ENCODE results near the gene LPP.
A peak's percentile ranks its signal among the peaks of the same experiment; 100 is the strongest.

LPP gene

GRCh38 chr3:188246905-188247304 lies 92.9 kb downstream of the LPP start:
- DNase-seq (ENCODE audit: low spot score), result no peak

GRCh38 chr3:188248036-188248561 lies 94.1 kb downstream of the LPP start:
- no peak for DNase-seq (ENCODE audit: low spot score)

GRCh38 chr3:188253123-188253793 lies 99.3 kb downstream of the LPP start:
- DNase-seq (ENCODE audit: low spot score), result no peak

- no peak for DNase-seq (ENCODE audit: low spot score)
Observed at GRCh38 chr3:188253800-188254452, 100.0 kb downstream of the LPP start.

GRCh38 chr3:188254520-188255070 lies 100.6 kb downstream of the LPP start:
- DNase-seq (ENCODE audit: low spot score), result no peak

GRCh38 chr3:188255190-188255589 lies 101.2 kb downstream of the LPP start:
- DNase-seq (ENCODE audit: low spot score), result no peak

- DNase-seq (ENCODE audit: low spot score), result no peak
Observed at GRCh38 chr3:188256758-188257157, 102.8 kb downstream of the LPP start.

- no peak for DNase-seq (ENCODE audit: low spot score)
Observed at GRCh38 chr3:188257384-188258026, 103.5 kb downstream of the LPP start.

- DNase-seq (ENCODE audit: low spot score), result no peak
Observed at GRCh38 chr3:188259191-188259590, 105.2 kb downstream of the LPP start.

GRCh38 chr3:188259596-188259995 lies 105.6 kb downstream of the LPP start:
- DNase-seq (ENCODE audit: low spot score), result no peak

- DNase-seq (ENCODE audit: low spot score), result no peak
Observed at GRCh38 chr3:188261011-188261410, 107.1 kb downstream of the LPP start.

- DNase-seq (ENCODE audit: low spot score), result no peak
Observed at GRCh38 chr3:188262488-188262887, 108.5 kb downstream of the LPP start.

- no peak for DNase-seq (ENCODE audit: low spot score)
Observed at GRCh38 chr3:188262913-188263683, 109.1 kb downstream of the LPP start.

GRCh38 chr3:188264226-188265207 lies 110.6 kb downstream of the LPP start:
- no peak for DNase-seq (ENCODE audit: low spot score)

GRCh38 chr3:188266562-188267274 lies 112.8 kb downstream of the LPP start:
- DNase-seq (ENCODE audit: low spot score), result no peak

GRCh38 chr3:188267790-188268335 lies 113.9 kb downstream of the LPP start:
- DNase-seq (ENCODE audit: low spot score), result no peak

GRCh38 chr3:188268336-188268735 lies 114.4 kb downstream of the LPP start:
- no peak for DNase-seq (ENCODE audit: low spot score)

- DNase-seq (ENCODE audit: low spot score), result no peak
Observed at GRCh38 chr3:188269040-188269439, 115.1 kb downstream of the LPP start.

- DNase-seq (ENCODE audit: low spot score), result peak; percentile 37
Observed at GRCh38 chr3:188270423-188270972, 116.5 kb downstream of the LPP start.
